Thyroid gland (tissue), 4 donors: ENCODE data around the gene ALDH5A1.

Experiments used
- CTCF ChIP-seq, 6 experiments: fragments of 200-600 bp in 3 of 6; fragments of 450-650 bp in 3 of 6; sonication (generic) in 3 of 6; IDR thresholded peaks; one replicate each; pipeline ENCODE4 v1.5.1; 2016 to 2019; ENCODE audit warnings: antibody characterized with exemption in 6 of 6, mild to moderate bottlenecking in 2 of 6, inconsistent platforms in 1 of 6, moderate library complexity in 1 of 6
- POLR2A ChIP-seq, 2 donors: fragments of 450-650 bp; IDR thresholded peaks; one replicate each; pipeline ENCODE4 v1.6.1; 2017; ENCODE audit warnings: antibody characterized with exemption in 2 of 2, mild to moderate bottlenecking in 2 of 2, moderate library complexity in 1 of 2

DNA sequence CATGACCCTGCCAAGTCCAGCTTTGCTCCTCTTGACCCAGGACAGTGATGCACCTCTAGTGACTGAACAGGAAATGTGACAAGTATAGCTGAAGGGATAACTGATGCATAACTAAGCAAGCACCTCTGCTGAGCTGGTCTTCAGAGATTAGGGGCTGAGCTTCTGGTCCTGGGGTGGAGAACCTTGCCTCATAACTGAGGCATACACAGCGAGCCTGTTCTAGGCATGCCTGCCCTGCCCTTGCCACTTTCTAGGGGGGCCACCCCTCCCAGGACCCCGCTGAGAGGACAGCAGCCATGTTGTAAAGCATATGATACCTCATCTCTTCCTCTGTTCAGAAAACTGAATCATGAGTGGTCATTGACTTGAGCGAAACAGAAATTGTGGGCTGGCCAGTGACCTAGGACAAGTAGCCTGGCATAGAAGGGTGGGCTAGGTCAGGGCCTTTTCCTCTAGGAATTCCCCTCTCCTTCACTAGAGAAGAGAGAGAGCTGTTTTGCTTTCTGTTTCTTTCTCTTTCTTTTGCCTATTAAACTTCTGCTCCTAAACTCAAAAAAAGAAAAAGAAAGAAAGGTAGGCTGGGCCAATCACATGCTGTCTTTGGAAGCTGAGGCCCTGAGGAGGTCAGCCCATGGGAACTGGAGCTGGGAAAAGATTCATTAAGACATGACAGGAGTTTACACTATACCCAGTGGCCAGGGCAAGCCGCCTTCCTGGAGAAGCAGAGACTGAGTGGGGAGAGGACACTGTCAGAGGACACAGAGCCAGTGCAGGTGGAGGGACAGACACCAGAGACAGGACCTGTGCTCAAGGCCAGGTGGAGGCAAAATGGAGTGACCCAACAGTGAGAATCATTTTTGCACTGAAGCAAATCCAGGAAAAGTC is 23.1 kb downstream of the ALDH5A1 start:
- TF ChIP-seq POLR2A (IDR thresholded peaks at IDR 0.05), result no peak
- no peak for TF ChIP-seq CTCF (IDR thresholded peaks at IDR 0.05)
